GM18517 (cell line): Measurements from ENCODE around the gene PCDH15.

Source experiments
- ATAC-seq: cut with Tn5 transposase; IDR thresholded peaks from one replicate; pipeline ENCODE4 v1.9.1; 2021; ENCODE audit warnings: mild to moderate bottlenecking, moderate library complexity; ENCODE audit not compliant: unreplicated experiment

Gene PCDH15

DNA sequence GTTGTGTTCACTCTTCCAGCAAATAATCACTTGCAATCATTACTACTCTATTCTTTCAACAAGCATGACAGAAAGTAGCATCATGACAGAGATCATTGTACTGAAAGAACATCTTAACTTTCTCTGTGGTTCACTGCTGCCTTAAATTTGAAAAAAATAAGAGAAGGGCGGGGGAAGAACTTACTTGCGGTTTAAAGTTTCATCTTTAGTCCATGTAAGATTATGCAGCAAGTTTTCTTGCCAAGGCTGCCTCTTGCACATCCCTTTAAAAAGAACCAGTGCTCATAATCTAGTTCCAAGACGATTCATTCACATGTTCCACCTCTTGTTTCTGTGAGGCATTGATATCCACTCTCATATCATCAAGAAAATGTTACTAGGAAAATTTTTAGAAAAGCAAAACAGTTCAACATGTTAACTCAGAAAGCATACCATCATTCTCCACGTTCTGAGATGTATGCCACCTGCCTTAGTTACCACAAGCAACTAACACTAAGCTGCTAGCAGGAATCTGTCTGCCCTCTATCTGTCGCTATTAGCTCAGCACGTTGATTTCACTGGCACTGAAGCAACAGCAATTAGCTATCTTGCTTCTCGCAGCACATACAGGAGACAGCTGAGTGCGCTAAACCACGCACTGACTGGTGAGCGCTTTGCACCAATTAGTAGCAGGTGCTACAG lies at the start of gene PCDH15:
TSS of gene PCDH15 (minus strand) at position 491 of the 681 bp plus-strand sequence. CDS start 136,969 bp downstream, outside the sequence.
- no peak for ATAC-seq

DNA sequence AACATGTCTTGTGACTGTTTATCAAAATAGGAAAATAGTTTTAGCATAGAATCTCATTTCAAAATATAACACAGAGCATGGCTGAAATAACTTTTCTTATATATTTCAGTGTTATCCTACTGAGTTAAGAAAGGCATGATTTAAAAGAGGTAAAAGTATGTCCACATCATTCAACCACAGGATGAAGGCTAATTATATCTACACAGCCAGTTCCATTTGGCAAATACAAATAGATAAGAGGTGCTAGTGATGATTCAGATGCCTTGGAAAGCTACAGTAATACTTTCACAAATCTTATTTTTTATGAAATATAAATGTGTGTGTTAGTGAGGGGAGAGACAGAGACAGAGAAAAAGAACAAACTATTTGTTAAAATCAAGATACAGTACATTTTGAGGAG lies 42.9 kb upstream of the PCDH15 start:
- ATAC-seq = no peak

DNA sequence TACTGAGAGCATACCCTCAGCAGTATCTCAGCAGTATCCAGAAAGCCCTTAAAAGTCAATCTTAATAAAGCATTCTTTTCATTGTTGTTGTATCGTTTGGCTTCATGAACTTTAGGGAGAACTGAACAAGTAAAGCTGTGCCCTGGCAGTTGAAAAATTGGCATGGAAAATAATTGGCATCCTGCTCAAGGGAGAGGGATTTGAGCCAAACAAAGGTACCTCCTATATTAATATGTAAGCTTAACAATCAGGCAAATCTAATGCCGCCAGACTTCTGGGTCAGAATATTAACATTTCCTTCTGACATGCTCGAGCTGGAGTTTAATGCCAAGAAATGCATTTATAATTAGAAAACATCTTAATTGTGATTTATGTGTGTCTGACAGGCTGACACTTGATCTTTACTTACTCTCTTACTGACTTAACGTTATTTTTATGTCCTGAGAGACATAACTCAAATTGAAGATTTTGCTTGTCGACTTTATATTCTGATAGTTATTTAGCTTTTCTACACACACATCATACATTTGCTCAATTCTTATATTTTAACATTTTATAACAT lies 42.1 kb upstream of the PCDH15 start:
- no peak for ATAC-seq

DNA sequence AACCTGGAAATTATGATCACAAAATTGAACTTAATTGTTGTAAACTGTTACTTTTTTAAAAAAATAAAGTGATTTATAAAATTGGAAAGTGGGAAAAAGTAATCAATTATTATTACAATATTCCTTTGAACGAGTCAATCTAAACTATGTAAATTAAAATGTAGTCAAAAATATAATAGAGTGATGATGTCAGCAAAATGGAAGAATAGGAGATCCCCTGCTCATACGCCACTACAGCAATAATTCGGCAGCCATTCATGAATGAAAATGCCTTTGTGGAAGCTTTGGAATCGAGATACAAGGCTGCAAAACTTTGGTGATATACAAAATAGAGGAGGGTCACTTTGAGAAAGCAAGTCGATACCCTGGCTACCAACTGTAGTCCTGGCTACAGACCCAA lies 36.4 kb upstream of the PCDH15 start:
- no peak for ATAC-seq

- ATAC-seq = no peak
Measured at GRCh38 chr10:54833029-54833428, 32.0 kb upstream of the PCDH15 start.

DNA sequence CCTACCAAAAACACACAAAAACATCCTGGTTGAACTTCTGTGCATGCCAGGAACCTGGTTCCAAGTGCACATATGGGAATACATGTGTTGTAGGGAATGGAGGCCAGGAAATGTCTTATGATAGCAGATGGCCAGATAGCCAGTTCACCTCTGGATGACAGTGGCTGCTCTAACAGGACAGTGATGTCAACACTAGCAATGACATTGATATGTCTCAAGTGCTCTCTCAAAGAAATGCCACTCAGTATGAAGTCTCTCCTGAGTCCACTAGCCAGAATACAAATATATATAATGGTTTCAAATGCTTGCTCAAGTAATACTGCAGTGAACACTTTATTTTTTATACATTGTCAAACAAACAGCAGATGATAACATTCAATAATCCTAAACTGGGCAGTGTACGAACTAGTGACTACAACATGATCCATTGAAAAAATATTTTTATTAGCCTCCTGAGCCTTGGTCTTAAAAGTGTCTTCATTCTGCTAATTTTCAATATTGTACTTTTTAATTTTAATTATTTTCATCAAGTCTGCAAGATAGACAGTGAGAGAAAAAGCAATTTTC lies 26.0 kb upstream of the PCDH15 start:
- ATAC-seq = no peak

DNA sequence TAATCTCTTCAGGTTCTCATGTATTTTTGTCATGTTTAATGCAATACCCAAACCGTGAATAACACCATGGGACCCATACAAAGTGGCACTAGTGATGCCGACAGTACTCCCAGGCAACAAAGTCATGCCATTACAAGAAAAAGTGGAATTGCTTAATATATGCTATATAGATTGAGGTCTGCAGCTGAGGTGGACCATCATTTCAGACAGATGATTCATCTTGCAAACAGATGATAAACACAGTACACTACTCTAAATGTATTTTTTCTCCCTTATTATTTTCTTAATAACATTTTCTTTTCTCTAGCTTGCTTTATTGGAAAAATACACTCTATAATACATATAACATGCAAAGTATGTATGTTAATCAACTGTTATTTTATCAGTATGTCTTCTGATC lies 14.6 kb upstream of the PCDH15 start:
- no peak for ATAC-seq

- ATAC-seq = no peak
Measured at GRCh38 chr10:54808186-54808935, 7.3 kb upstream of the PCDH15 start.

- ATAC-seq = no peak
Measured at GRCh38 chr10:54799506-54799905, 1.5 kb downstream of the PCDH15 start.

GRCh38 chr10:54797636-54798321 lies 3.3 kb downstream of the PCDH15 start:
- ATAC-seq = no peak

DNA sequence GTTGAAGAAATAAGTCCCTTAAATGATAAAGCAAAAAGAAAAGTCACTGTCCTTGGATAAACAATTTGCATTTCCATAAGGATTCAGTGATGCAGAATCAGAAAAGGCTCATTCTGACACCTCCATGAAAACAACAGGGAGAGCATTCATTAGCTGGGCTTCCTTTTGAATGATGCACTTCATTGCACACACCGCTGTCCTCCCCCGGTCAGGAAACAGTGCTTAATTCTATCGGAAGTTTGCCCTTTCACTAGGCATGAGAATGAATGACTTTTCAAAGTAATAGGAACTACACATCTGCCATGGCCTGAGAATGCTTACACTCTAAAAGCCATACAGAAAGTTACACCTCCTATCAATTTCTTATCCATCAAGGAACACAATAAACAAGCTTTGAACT lies 4.2 kb downstream of the PCDH15 start:
- ATAC-seq = no peak

DNA sequence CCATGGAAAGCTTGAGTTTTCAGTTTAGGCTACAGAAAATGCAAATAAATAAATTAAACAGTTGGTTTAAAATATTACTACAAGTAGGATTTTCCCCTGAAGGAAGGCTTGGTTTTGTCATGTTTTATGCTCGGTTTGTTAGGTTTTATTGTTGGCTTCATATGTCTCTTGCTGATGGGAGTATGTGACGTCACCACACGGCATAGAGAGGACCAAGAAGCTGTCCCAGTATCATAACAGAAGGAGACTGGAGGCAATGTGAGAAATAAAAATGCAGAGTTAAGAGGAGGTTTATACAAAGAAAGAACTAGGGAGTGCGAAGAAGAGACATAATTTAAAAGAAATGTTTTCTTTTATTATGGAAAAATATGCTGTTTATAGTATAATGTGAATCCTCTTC lies 24.4 kb downstream of the PCDH15 start:
- ATAC-seq = no peak

DNA sequence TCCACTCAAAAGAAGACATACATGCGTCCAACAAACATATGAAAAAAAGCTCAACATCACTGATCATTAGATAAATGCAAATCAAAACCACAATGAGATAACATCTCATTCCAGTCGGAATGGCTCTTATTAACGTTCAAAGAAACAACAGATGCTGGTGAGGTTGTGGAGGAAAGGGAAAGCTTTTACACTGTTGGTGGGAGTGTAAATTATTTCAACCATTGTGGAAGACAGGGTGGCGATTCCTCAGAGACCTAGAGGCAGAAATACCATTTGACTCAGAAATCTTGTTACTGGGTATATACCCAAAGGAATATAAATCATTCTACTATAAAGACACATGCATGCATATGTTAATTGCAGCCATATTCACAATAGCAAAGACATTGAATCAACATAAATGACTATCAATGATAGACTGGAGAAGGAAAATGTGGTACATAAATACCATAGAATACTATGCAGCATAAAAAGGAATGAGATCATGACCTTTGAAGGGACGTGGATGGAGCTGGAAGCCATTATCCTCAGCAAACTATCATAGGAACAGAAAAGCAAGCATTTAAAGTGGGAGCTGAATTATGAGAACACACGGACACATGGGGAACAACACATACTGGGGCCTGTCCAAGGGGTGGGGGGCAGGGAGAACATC lies 28.4 kb downstream of the PCDH15 start:
- ATAC-seq = no peak

GRCh38 chr10:54769051-54769450 lies 32.0 kb downstream of the PCDH15 start:
- no peak for ATAC-seq

DNA sequence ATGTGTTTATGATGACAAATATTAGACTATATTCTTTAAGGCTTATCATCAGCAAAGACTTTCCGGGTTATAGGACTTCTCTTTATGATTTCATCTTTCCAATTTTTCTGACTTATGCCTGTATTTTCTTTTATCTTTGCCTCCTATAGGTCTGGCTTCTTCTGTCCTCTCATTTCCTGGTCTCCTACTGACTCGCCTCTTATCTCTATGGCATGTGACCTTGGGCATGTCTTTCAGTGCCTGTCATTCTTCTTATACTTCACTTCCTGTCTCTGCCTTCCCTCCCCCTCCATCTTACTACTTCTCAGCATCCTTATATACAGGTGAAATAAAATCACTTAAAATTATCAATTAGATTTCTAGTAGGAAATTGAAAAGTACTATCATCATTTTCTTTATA lies 42.2 kb downstream of the PCDH15 start:
- ATAC-seq = no peak

DNA sequence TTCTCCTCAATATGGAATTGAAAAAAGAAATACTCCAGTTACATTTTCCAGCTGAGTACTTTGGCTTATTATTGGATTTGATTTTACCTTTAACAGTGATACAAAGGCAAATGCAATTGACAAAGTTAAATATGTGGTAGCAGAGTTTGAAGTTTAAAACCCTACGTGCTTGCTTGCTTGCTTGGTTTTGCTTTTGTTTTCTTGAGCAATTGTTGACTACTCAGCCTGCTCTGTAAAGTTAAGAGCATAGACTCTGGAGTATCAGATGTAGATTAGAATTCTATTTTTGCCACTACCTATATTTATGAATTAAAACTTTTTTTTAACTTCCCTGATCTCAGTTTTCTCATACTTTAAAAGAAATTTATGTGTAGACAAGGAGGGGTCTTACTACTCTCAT lies 51.4 kb downstream of the PCDH15 start:
- no peak for ATAC-seq

DNA sequence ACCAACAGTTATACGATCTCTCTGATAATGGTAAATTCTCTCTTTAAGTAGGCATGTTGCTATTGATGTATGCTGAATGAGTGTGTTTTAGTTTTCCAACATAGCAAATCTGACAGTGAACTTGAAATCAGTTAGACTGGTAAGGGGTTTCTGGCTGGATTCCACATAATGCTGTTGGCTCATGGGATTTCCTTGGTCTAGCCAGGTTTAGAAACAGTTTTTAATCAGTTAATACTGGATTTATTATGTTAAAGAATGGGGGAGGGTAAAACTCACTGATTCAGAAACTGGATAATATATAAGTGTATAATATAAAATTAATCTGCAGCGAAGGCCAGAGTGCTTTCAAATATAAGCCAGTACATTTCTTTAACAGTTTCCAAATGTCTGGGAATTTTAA lies 55.6 kb downstream of the PCDH15 start:
- no peak for ATAC-seq

DNA sequence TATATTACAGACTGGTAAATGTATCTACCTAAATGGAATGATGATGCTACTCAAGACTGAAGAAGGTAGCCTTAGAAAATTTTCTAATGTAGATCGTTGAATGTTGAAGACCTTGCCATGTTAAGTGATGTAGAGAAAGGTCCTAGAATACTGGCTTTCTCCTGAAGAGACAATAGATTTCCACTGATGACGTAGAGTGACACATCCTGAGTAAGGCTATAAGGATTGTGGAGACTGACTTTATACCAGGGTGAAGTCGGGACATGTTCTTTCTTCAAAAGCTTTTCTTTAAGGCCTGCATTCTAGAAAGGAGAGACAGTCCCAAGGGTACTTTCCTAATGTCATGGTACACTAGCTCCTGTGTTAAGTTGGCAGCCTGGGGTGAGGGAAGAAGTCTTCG lies 58.6 kb downstream of the PCDH15 start:
- ATAC-seq = no peak

DNA sequence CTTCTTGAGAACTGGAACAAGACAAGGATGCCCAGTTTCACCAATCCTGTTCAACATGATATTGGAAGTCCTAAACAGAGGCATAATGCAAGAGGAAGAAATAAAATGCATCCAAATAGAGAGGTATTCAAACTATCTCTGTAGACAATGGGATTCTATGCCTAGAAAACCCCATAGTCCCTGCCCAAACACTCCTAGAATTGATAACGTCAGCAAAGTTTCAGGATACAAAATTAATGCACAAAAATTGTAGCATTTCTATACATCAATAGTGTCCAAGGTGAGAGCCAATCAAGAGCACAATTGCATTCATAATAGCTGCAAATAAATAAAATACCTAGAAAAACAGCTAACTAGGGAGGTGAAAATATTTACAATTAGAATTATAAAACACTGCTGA lies 72.5 kb downstream of the PCDH15 start:
- no peak for ATAC-seq

DNA sequence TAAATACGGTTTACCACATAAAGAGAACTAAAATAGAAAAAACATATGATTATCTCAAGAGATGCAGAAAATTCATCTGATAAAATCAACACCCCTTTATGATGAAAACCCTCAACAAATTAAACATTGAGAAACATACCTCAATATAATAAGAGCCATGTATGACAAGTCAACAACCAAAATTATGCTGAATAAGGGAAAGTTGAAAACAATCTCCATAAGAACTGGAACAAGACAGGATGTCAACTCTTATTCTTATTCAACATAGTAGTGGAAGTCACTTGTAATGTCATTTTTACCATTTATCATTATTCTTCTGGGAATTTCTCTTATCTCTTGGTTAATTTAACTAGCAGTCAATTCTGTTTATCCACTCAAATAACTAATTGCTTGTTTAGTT lies 79.0 kb downstream of the PCDH15 start:
- ATAC-seq = no peak

GRCh38 chr10:54710918-54711317 lies 90.1 kb downstream of the PCDH15 start:
- no peak for ATAC-seq
